ENCODE measurements around the gene XG. TPM values are rescaled to one million over a fixed set of nuclear protein-coding genes. Genes with fewer than 3 reads are reported as not detected.
A peak's percentile ranks its signal among the peaks of the same experiment; 100 is the strongest.

XG gene
- total and polyA plus RNA-seq, 8 donors, result 0.17 to 1.6 (median 0.41) TPM

- Histone ChIP-seq H3K4me1 (no peaks in the 10 kb centered on the region), H3K4me3 (no peak overlapping the region), H3K27me3 (no peaks in the 10 kb centered on the region), H3K27ac (peak overlapping the region in 1 of 2 donors; percentile 26), H3K36me3 (no peaks in the 10 kb centered on the region), H3K9me3 (no peaks in the 10 kb centered on the region)
- intact Hi-C loops (cut with DNase I), result no loop called here
- DNase-seq (no peak), ATAC-seq (peak; percentile 40)
- TF ChIP-seq CTCF (IDR thresholded peaks at IDR 0.05), result no peak
Measured at GRCh38 chrX:2782171-2782570, 30.3 kb downstream of the XG start.

GRCh38 chrX:2782778-2783177 is 30.9 kb downstream of the XG start:
- H3K36me3 ChIP-seq, result no peaks in the 10 kb centered on the region
- DNase-seq, result no peak
- H3K27ac ChIP-seq, result no peak overlapping the region
- no peak for TF ChIP-seq CTCF (IDR thresholded peaks at IDR 0.05)
- H3K9me3 ChIP-seq, result no peaks in the 10 kb centered on the region
- H3K4me3 ChIP-seq, result no peak overlapping the region
- ATAC-seq, result no peak
- no peaks in the 10 kb centered on the region for H3K27me3 ChIP-seq
- H3K4me1 ChIP-seq, result no peaks in the 10 kb centered on the region
- intact Hi-C loops (cut with DNase I), result no loop called here

- ATAC-seq, result no peak
- Histone ChIP-seq H3K4me3 (no peak overlapping the region), H3K27ac (no peak overlapping the region), H3K27me3 (no peaks in the 10 kb centered on the region), H3K4me1 (no peaks in the 10 kb centered on the region), H3K36me3 (no peaks in the 10 kb centered on the region), H3K9me3 (no peaks in the 10 kb centered on the region)
- intact Hi-C loops (cut with DNase I), result no loop called here
- TF ChIP-seq CTCF (IDR thresholded peaks at IDR 0.05), result no peak
- DNase-seq, result no peak
Measured at GRCh38 chrX:2784026-2784425, 32.2 kb downstream of the XG start.

- Histone ChIP-seq H3K4me1 (no peaks in the 10 kb centered on the region), H3K36me3 (no peaks in the 10 kb centered on the region), H3K27ac (no peak overlapping the region), H3K4me3 (no peak overlapping the region), H3K27me3 (no peaks in the 10 kb centered on the region), H3K9me3 (no peaks in the 10 kb centered on the region)
- TF ChIP-seq CTCF (IDR thresholded peaks at IDR 0.05), result no peak
- ATAC-seq (no peak), DNase-seq (no peak)
- intact Hi-C loops (cut with DNase I), result no loop called here
Measured at GRCh38 chrX:2785538-2785937, 33.7 kb downstream of the XG start.

GRCh38 chrX:2788980-2789379 is 37.1 kb downstream of the XG start:
- Histone ChIP-seq H3K4me1 (no peaks in the 10 kb centered on the region), H3K27me3 (no peaks in the 10 kb centered on the region), H3K4me3 (no peak overlapping the region), H3K36me3 (no peaks in the 10 kb centered on the region), H3K9me3 (no peaks in the 10 kb centered on the region), H3K27ac (no peak overlapping the region)
- no peak for DNase-seq
- intact Hi-C loops (cut with DNase I), result no loop called here
- TF ChIP-seq CTCF (IDR thresholded peaks at IDR 0.05), result no peak
- ATAC-seq, result no peak
